ENCODE data around the gene UNC13B.

UNC13B gene

GRCh38 chr9:35414889-35415288 lies 253.1 kb downstream of the UNC13B start:
- DNase-seq (ENCODE audit: low read depth) = no peak
- H3K4me3 ChIP-seq (ENCODE audit: control insufficient read depth, low read depth, low read length) = no peak overlapping the region
- TF ChIP-seq, protein P1, sequence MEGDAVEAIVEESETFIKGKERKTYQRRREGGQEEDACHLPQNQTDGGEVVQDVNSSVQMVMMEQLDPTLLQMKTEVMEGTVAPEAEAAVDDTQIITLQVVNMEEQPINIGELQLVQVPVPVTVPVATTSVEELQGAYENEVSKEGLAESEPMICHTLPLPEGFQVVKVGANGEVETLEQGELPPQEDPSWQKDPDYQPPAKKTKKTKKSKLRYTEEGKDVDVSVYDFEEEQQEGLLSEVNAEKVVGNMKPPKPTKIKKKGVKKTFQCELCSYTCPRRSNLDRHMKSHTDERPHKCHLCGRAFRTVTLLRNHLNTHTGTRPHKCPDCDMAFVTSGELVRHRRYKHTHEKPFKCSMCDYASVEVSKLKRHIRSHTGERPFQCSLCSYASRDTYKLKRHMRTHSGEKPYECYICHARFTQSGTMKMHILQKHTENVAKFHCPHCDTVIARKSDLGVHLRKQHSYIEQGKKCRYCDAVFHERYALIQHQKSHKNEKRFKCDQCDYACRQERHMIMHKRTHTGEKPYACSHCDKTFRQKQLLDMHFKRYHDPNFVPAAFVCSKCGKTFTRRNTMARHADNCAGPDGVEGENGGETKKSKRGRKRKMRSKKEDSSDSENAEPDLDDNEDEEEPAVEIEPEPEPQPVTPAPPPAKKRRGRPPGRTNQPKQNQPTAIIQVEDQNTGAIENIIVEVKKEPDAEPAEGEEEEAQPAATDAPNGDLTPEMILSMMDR (conservative IDR thresholded peaks at IDR 0.05; ENCODE audit: control insufficient read depth, insufficient read depth, low read depth, low read length) = no peak

DNA sequence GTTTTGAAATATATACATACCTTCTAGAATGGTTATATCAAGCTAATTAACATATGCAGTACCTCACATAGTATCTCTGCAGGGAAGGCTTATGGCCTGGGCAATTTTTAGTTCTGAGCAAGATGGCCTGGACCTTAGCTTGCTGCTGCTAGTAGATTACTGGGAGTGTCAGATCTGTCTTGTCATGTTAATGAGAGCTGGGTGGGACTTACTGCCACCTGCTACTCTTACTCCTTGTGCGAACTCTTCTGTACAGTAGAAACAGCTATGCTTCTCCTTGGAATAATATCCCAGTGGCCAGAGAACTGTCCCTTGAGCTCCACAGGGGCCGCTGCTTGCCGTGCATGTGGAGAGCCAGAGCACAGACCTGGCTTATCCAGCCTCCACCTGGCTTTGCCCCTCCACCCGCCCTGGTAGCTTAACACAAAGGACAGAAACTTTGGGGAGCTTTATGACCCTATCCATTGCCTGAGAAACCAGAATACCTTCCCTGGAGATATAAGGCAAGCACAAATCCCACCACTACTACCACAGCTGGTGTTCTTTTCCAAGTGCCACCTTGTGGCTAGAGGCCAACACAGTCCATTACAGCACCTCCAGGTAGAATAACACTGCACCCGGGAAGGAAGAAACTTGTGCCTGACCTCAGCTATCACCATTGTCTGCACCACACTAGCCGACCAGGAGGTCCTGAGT lies 253.7 kb downstream of the UNC13B start:
- H3K4me3 ChIP-seq (ENCODE audit: control insufficient read depth, low read depth, low read length) = no peak overlapping the region
- no peak for DNase-seq (ENCODE audit: low read depth)
- TF ChIP-seq, protein P1 (conservative IDR thresholded peaks at IDR 0.05; ENCODE audit: control insufficient read depth, insufficient read depth, low read depth, low read length) = no peak

DNA sequence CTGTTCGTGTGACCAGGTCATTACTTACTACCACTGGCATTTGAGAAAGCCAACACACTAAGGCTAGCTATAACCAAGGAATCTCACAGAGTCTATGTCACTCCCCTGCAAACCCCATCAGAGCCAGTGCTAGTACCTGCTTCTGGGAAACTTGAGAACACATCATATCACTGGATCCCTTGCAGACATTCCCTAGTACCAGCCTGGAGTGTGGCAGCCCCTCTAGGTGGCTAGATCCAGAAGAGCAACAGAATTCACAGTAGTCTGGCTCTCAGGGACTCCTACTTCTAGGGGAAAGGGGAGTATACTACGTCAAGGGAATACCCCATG lies 254.3 kb downstream of the UNC13B start:
- TF ChIP-seq, protein P1 (conservative IDR thresholded peaks at IDR 0.05; ENCODE audit: control insufficient read depth, insufficient read depth, low read depth, low read length) = no peak
- H3K4me3 ChIP-seq (ENCODE audit: control insufficient read depth, low read depth, low read length) = no peak overlapping the region
- DNase-seq (ENCODE audit: low read depth) = no peak

GRCh38 chr9:35422346-35422745 lies 260.5 kb downstream of the UNC13B start:
- TF ChIP-seq, protein P1 (conservative IDR thresholded peaks at IDR 0.05; ENCODE audit: control insufficient read depth, insufficient read depth, low read depth, low read length) = no peak
- DNase-seq (ENCODE audit: low read depth) = no peak

GRCh38 chr9:35422753-35423152 lies 260.9 kb downstream of the UNC13B start:
- no peak overlapping the region for H3K4me3 ChIP-seq (ENCODE audit: control insufficient read depth, low read depth, low read length)
- TF ChIP-seq, protein P1 (conservative IDR thresholded peaks at IDR 0.05; ENCODE audit: control insufficient read depth, insufficient read depth, low read depth, low read length) = no peak
- no peak for DNase-seq (ENCODE audit: low read depth)

More at GRCh38 chr9:35422346-35422745, 260.5 kb downstream of the UNC13B start:
- no peak overlapping the region for H3K4me3 ChIP-seq (ENCODE audit: control insufficient read depth, low read depth, low read length)

GRCh38 chr9:35423499-35423898 lies 261.7 kb downstream of the UNC13B start:
- H3K4me3 ChIP-seq (ENCODE audit: control insufficient read depth, low read depth, low read length) = no peak overlapping the region
- TF ChIP-seq, protein P1 (conservative IDR thresholded peaks at IDR 0.05; ENCODE audit: control insufficient read depth, insufficient read depth, low read depth, low read length) = no peak
- peak; percentile 9 for DNase-seq (ENCODE audit: low read depth)
